Measurements from ENCODE around the gene MACROD1.
A peak's percentile ranks its signal among the peaks of the same experiment; 100 is the strongest.

MACROD1 gene

GRCh38 chr11:64097468-64098317 is 68.2 kb downstream of the MACROD1 start:
- H3K9me3 ChIP-seq (ENCODE audit: low read depth, low read length): no peaks in the 10 kb centered on the region
- no peak overlapping the region; the same call in 1 of the 2 replicates for H3K27ac ChIP-seq
- H3K4me3 ChIP-seq: no peak overlapping the region
- DNase-seq (ENCODE audit: low read depth, low spot score): no peak
- no peak for TF ChIP-seq EZH2 (IDR thresholded peaks at IDR 0.05)
- TF ChIP-seq POLR2AphosphoS5 (IDR thresholded peaks at IDR 0.05; ENCODE audit: borderline replicate concordance, low read depth, low read length): no peak
- TF ChIP-seq FOXP2 (optimal IDR thresholded peaks at IDR 0.05; ENCODE audit: control extremely low read depth, extremely low read length, insufficient read depth): no peak
- H3K36me3 ChIP-seq (ENCODE audit: insufficient read depth, low read length): no peaks in the 10 kb centered on the region
- no peak overlapping the region for H3K9ac ChIP-seq (ENCODE audit: insufficient read length)

GRCh38 chr11:64096835-64097234 is 69.1 kb downstream of the MACROD1 start:
- H3K36me3 ChIP-seq (ENCODE audit: insufficient read depth, low read length): no peaks in the 10 kb centered on the region
- no peaks in the 10 kb centered on the region for H3K9me3 ChIP-seq (ENCODE audit: low read depth, low read length)
- no peak overlapping the region for H3K9ac ChIP-seq (ENCODE audit: insufficient read length)
- no peak for TF ChIP-seq FOXP2 (optimal IDR thresholded peaks at IDR 0.05; ENCODE audit: control extremely low read depth, extremely low read length, insufficient read depth)
- TF ChIP-seq EZH2 (IDR thresholded peaks at IDR 0.05): no peak
- no peak for TF ChIP-seq POLR2AphosphoS5 (IDR thresholded peaks at IDR 0.05; ENCODE audit: borderline replicate concordance, low read depth, low read length)
- H3K4me3 ChIP-seq: no peak overlapping the region
- no peak overlapping the region for H3K27ac ChIP-seq
- DNase-seq (ENCODE audit: low read depth, low spot score): no peak

GRCh38 chr11:64095949-64096348 is 70.0 kb downstream of the MACROD1 start:
- H3K9me3 ChIP-seq (ENCODE audit: low read depth, low read length): no peaks in the 10 kb centered on the region
- no peak overlapping the region for H3K4me3 ChIP-seq
- TF ChIP-seq EZH2 (IDR thresholded peaks at IDR 0.05) (no peak), FOXP2 (optimal IDR thresholded peaks at IDR 0.05; ENCODE audit: control extremely low read depth, extremely low read length, insufficient read depth) (no peak), POLR2AphosphoS5 (IDR thresholded peaks at IDR 0.05; ENCODE audit: borderline replicate concordance, low read depth, low read length) (no peak)
- H3K9ac ChIP-seq (ENCODE audit: insufficient read length): no peak overlapping the region
- DNase-seq (ENCODE audit: low read depth, low spot score): no peak
- no peaks in the 10 kb centered on the region for H3K36me3 ChIP-seq (ENCODE audit: insufficient read depth, low read length)
- peak overlapping the region; percentile 96 for H3K27ac ChIP-seq

GRCh38 chr11:64095273-64095817 is 70.6 kb downstream of the MACROD1 start:
- H3K9ac ChIP-seq (ENCODE audit: insufficient read length): peak overlapping the region; percentile 31
- no peaks in the 10 kb centered on the region for H3K36me3 ChIP-seq (ENCODE audit: insufficient read depth, low read length)
- no peak for DNase-seq (ENCODE audit: low read depth, low spot score)
- peak overlapping the region; percentile 96 for H3K27ac ChIP-seq
- peak overlapping the region; percentile 51; the same call in 1 of the 2 replicates for H3K4me3 ChIP-seq
- H3K9me3 ChIP-seq (ENCODE audit: low read depth, low read length): no peaks in the 10 kb centered on the region
- TF ChIP-seq FOXP2 (optimal IDR thresholded peaks at IDR 0.05; ENCODE audit: control extremely low read depth, extremely low read length, insufficient read depth) (no peak), EZH2 (IDR thresholded peaks at IDR 0.05) (no peak), POLR2AphosphoS5 (IDR thresholded peaks at IDR 0.05; ENCODE audit: borderline replicate concordance, low read depth, low read length) (no peak)

GRCh38 chr11:64094463-64095260 is 71.3 kb downstream of the MACROD1 start:
- H3K4me3 ChIP-seq: peak overlapping the region; percentile 51; the same call in 1 of the 2 replicates
- peak overlapping the region; percentile 96 for H3K27ac ChIP-seq
- no peak for DNase-seq (ENCODE audit: low read depth, low spot score)
- no peaks in the 10 kb centered on the region for H3K36me3 ChIP-seq (ENCODE audit: insufficient read depth, low read length)
- no peak for TF ChIP-seq EZH2 (IDR thresholded peaks at IDR 0.05)
- no peak for TF ChIP-seq FOXP2 (optimal IDR thresholded peaks at IDR 0.05; ENCODE audit: control extremely low read depth, extremely low read length, insufficient read depth)
- no peaks in the 10 kb centered on the region for H3K9me3 ChIP-seq (ENCODE audit: low read depth, low read length)
- peak overlapping the region; percentile 31 for H3K9ac ChIP-seq (ENCODE audit: insufficient read length)

- Histone ChIP-seq H3K9ac (ENCODE audit: insufficient read length) (no peak overlapping the region), H3K36me3 (ENCODE audit: insufficient read depth, low read length) (no peaks in the 10 kb centered on the region), H3K9me3 (ENCODE audit: low read depth, low read length) (no peaks in the 10 kb centered on the region), H3K4me3 (no peak overlapping the region), H3K27ac (peak overlapping the region; percentile 96; the same call in 1 of the 2 replicates)
- TF ChIP-seq FOXP2 (optimal IDR thresholded peaks at IDR 0.05; ENCODE audit: control extremely low read depth, extremely low read length, insufficient read depth): no peak
- TF ChIP-seq EZH2 (IDR thresholded peaks at IDR 0.05): no peak
- TF ChIP-seq POLR2AphosphoS5 (IDR thresholded peaks at IDR 0.05; ENCODE audit: borderline replicate concordance, low read depth, low read length): no peak
- DNase-seq (ENCODE audit: low read depth, low spot score): no peak
Measured at GRCh38 chr11:64093233-64094039, 72.5 kb downstream of the MACROD1 start.

- TF ChIP-seq FOXP2 (optimal IDR thresholded peaks at IDR 0.05; ENCODE audit: control extremely low read depth, extremely low read length, insufficient read depth): no peak
- TF ChIP-seq EZH2 (IDR thresholded peaks at IDR 0.05): no peak
- no peak for TF ChIP-seq POLR2AphosphoS5 (IDR thresholded peaks at IDR 0.05; ENCODE audit: borderline replicate concordance, low read depth, low read length)
- H3K27ac ChIP-seq: peak overlapping the region; percentile 93
- no peaks in the 10 kb centered on the region for H3K36me3 ChIP-seq (ENCODE audit: insufficient read depth, low read length)
- no peak for DNase-seq (ENCODE audit: low read depth, low spot score)
- H3K9me3 ChIP-seq (ENCODE audit: low read depth, low read length): no peaks in the 10 kb centered on the region
- no peak overlapping the region for H3K9ac ChIP-seq (ENCODE audit: insufficient read length)
- no peak overlapping the region for H3K4me3 ChIP-seq
Measured at GRCh38 chr11:64092761-64093136, 73.2 kb downstream of the MACROD1 start.

Measured in SK-N-MC (cell line).